Hematopoietic multipotent progenitor cell (in vitro differentiated cells): Measurements from ENCODE around the gene TBC1D22B. TPM values are rescaled to one million over a fixed set of nuclear protein-coding genes. Genes with fewer than 3 reads are reported as not detected.
"Not testable (repeated sequence)": the region's sequence is repeated elsewhere in the genome, so short reads cannot be mapped to it uniquely, and the experiment has no call there.

Source experiments
- DNase-seq, 3 donors: peaks; one replicate each; pipeline ENCODE4 v3.0.0-alpha.2; 2011 to 2015; ENCODE audit warnings: low read depth in 2 of 3, low spot score in 2 of 3
- total RNA-seq: library from RNA; depleted of rRNA; stranded (reverse); fragments of >200 nt; gene quantifications from one replicate; pipeline ENCODE4 v1.2.3, GENCODE V29; 2012

TBC1D22B gene
- total RNA-seq, 1 donor: 10.0 TPM

GRCh38 chr6:37317312-37318038 is 59.9 kb downstream of the TBC1D22B start:
- DNase-seq: no peak

GRCh38 chr6:37319156-37319555 is 61.6 kb downstream of the TBC1D22B start:
- no peak for DNase-seq

- peak in 1 of 3 donors; percentile 49 for DNase-seq
Observed at GRCh38 chr6:37319856-37320480, 62.4 kb downstream of the TBC1D22B start.

GRCh38 chr6:37320646-37321045 is 63.1 kb downstream of the TBC1D22B start:
- no peak for DNase-seq

GRCh38 chr6:37321101-37321500 is 63.5 kb downstream of the TBC1D22B start:
- peak in 1 of 3 donors; percentile 38 for DNase-seq

GRCh38 chr6:37321516-37322415 is 64.2 kb downstream of the TBC1D22B start:
- DNase-seq: no peak

- no peak for DNase-seq
Observed at GRCh38 chr6:37323580-37323979, 66.0 kb downstream of the TBC1D22B start.

GRCh38 chr6:37324131-37325033 is 66.8 kb downstream of the TBC1D22B start:
- no peak for DNase-seq

- DNase-seq: not testable (repeated sequence)
Observed at GRCh38 chr6:37330345-37330744, 72.8 kb downstream of the TBC1D22B start.

GRCh38 chr6:37331047-37331446 is 73.5 kb downstream of the TBC1D22B start:
- DNase-seq: no peak

- no peak for DNase-seq
Observed at GRCh38 chr6:37332894-37333293, 75.3 kb downstream of the TBC1D22B start.

GRCh38 chr6:37334047-37334446 is 76.5 kb downstream of the TBC1D22B start:
- no peak for DNase-seq

GRCh38 chr6:37338317-37338716 is 80.7 kb downstream of the TBC1D22B start:
- DNase-seq: not testable (repeated sequence)

GRCh38 chr6:37338745-37339255 is 81.2 kb downstream of the TBC1D22B start:
- no peak for DNase-seq

- no peak for DNase-seq
Observed at GRCh38 chr6:37339741-37340638, 82.4 kb downstream of the TBC1D22B start.

- DNase-seq: no peak
Observed at GRCh38 chr6:37340639-37340943, 83.0 kb downstream of the TBC1D22B start.

- DNase-seq: no peak
Observed at GRCh38 chr6:37343248-37343647, 85.7 kb downstream of the TBC1D22B start.

- no peak for DNase-seq
Observed at GRCh38 chr6:37344308-37344707, 86.7 kb downstream of the TBC1D22B start.

GRCh38 chr6:37345804-37346203 is 88.2 kb downstream of the TBC1D22B start:
- not testable (repeated sequence) for DNase-seq
